HG02571 (cell line): Measurements from ENCODE around the gene CD200R1L.

Source experiments
- ATAC-seq: cut with Tn5 transposase; IDR thresholded peaks from one replicate; pipeline ENCODE4 v1.9.1; 2021; ENCODE audit warnings: mild to moderate bottlenecking, moderate library complexity; ENCODE audit not compliant: unreplicated experiment

Gene CD200R1L

GRCh38 chr3:112770032-112770626 lies 76.5 kb downstream of the CD200R1L start:
- no peak for ATAC-seq

- no peak for ATAC-seq
Measured at GRCh38 chr3:112769286-112769978, 77.2 kb downstream of the CD200R1L start.

GRCh38 chr3:112767777-112768176 lies 78.9 kb downstream of the CD200R1L start:
- no peak for ATAC-seq

- ATAC-seq, result peak; percentile 66
Measured at GRCh38 chr3:112767177-112767576, 79.5 kb downstream of the CD200R1L start.
